Epithelial cell of proximal tubule (primary cell): ENCODE results near the gene TBC1D22A. TPM values are rescaled to one million over a fixed set of nuclear protein-coding genes. Genes with fewer than 3 reads are reported as not detected.

ENCODE experiments used
- DNase-seq: peaks from one replicate; pipeline ENCODE4 v3.0.0-alpha.2; 2011; ENCODE audit warnings: low read depth
- H3K4me3 ChIP-seq: 2 replicates; pipeline ENCODE4 v1.5.1; 2011; ENCODE audit warnings: low read depth, mild to moderate bottlenecking, low read length
- CTCF ChIP-seq: conservative IDR thresholded peaks from 2 replicates; pipeline ENCODE4 v1.5.1; 2012; ENCODE audit warnings: low read depth, mild to moderate bottlenecking, low read length
- total RNA-seq: library from RNA; depleted of rRNA; stranded (reverse); fragments of >200 nt; gene quantifications from 2 replicates; pipeline ENCODE4 v1.2.3, GENCODE V29; 2015

TBC1D22A gene
- total RNA-seq, 1 donor from 2014 or later: 22.7 TPM

DNA sequence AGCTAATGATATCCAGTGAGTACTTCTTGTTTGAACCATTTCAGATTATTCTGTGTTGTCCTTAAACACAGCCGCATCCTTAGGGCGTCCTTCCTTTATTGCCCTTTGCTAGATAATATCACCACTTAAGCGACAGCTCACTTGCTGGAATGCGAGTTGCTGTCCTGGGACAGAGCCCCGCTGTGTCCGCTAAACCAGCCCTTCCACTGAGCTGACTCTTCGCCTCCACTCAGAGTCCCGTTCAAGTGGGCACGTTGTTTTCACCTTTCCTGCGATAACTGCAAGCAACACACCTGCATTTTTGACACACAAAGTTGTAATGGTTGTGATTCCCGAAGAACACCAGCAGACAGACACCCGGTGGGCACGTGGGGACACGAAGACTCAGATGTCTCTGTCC lies 140.0 kb downstream of the TBC1D22A start:
- DNase-seq: no peak
- TF ChIP-seq CTCF: no peak
- no peak overlapping the region for H3K4me3 ChIP-seq

DNA sequence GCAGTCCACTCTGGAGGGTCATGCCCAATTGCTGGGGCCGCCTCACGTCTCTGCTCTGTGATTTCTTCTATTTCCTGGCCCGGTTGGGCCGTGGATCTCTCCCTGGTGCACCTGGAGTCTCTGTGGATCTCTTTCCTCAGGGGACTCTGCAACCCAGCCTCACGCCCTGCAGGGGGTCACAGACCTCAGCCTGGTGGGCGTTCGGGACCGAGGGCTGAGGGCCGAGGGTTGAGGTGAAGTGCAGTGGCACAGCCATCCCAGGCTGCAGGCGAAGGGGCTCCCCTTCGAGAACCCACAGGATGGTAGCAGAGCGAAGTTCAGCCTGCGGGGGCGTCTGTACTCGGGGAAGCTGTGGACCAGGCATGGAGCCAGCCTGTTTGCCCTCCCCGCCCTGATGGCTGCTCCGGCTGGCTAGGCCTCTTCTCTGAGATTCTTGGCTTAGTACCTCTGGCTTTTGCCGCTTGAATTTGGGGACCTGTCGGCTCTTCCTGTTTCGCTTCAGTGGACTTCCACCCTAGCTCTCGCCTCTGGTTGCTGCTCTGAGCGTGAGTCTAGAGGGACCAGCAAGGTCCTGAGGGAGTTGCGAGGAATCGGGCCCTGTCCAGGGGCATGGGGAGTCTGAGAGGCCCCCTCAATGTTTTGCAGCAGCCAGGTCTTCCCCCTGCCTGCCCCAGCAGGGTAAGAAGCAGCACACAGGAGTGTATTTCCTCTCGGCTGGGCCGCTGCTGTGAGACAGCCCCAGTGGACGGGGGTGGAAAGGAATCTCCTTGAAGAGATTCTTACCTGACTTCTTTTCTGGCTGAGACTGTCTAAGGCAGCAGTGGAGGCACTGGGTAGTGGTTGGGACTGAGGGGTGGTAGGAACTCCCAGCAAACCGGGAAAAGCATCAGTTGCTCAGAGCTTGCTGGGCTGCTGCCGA lies 140.8 kb downstream of the TBC1D22A start:
- DNase-seq: no peak
- H3K4me3 ChIP-seq: no peak overlapping the region
- TF ChIP-seq CTCF: no peak

GRCh38 chr22:46905415-46905814 lies 143.0 kb downstream of the TBC1D22A start:
- DNase-seq: no peak
- no peak overlapping the region for H3K4me3 ChIP-seq
- TF ChIP-seq CTCF: no peak

DNA sequence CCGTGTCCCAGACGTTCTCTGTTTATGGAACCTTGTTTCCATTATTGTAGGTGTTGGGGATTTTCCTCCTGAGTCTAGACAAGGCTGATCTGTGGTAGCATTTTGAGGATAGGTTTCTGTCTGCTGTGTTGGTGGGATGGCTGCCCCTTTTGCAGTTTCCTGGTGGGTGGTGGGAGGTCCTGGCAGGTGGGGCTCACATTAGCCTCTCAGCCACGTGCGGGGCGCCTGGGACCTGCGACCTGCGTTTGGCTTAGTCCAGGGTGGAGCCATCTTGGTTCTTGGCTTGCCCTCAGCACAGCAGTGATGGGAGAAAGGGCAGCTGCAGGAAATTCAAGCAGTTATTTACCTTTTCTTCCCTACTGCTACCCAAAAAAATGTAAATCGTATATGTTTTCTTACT lies 143.4 kb downstream of the TBC1D22A start:
- DNase-seq: no peak
- no peak overlapping the region for H3K4me3 ChIP-seq
- no peak for TF ChIP-seq CTCF

GRCh38 chr22:46906326-46907045 lies 144.0 kb downstream of the TBC1D22A start:
- TF ChIP-seq CTCF: no peak
- DNase-seq: no peak
- H3K4me3 ChIP-seq: no peak overlapping the region

DNA sequence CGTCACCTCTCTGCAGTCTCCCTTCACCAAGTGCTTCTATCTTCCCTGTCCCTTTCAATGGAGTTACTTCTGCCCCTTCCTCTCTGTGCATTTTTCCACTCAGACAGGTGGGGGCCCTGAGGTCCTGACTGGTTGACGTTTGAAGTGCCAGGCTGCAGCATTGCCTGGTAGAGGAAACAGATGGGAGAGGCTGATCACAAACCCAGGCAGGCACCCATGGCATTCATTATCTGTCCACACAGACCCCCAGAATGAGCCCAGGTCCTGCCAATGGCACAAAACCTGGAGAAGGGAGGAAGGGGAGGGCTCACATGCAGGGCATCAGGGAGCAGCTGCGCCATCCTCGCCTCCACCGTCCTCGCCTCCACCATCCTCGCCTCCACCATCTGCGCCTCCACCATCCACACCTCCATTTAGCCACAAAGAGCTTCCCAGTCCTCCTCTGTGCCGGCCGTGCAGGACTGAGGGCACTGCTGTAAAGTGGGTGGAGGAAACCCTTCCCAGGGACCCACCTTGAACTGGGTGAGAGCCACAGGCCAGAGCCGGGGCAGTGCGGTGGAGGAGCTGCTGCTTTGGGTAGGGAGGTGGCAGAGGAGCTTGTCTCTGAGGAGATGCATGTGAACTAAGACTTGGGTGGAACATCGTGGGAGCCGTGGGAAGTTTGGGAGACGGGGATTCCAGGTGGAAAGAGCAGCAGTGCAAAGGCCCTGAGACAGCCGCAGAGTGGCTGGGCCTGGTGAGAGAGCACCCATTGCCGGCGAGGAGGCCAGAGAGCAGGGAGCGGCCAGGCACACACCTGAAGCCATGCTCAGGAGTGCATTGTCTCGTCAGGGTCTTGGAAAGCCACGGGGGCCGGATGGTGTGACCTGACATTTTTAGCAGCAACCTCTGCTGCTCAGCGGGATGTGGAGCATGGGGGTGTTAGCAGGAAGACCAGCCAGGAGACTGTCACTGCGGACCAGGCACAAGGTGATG lies 145.1 kb downstream of the TBC1D22A start:
- no peak for DNase-seq

More for the DNA sequence above, 145.1 kb downstream of the TBC1D22A start:
- H3K4me3 ChIP-seq: no peak overlapping the region
- TF ChIP-seq CTCF: no peak
